GM12878 (cell line): Measurements from ENCODE around the gene NSL1.

Source experiments
- ATF2 ChIP-seq: IDR thresholded peaks from 2 replicates; pipeline ENCODE4 v1.6.1; 2012; ENCODE audit warnings: low read length, inconsistent platforms
- CEBPB ChIP-seq, 2 experiments: fragments of 150-350 bp in 1 of 2; IDR thresholded peaks; 2 replicates each; pipeline ENCODE4 v1.6.1; 2012 to 2014; ENCODE audit warnings: low read depth in 2 of 2, low read length in 2 of 2, borderline replicate concordance in 1 of 2, inconsistent platforms in 1 of 2
- CTCF ChIP-seq, 3 experiments: IDR thresholded peaks in 2 of 3; conservative IDR thresholded peaks in 1 of 3; 2 replicates each; pipeline ENCODE4 v1.5.1; 2011; ENCODE audit warnings: low read depth in 3 of 3, low read length in 3 of 3, mild to moderate bottlenecking in 3 of 3, control low read depth in 2 of 3, moderate library complexity in 2 of 3, inconsistent platforms in 1 of 3, mixed read lengths in 1 of 3; ENCODE audit not compliant: control insufficient read depth in 2 of 3, insufficient read depth in 1 of 3; ENCODE audit errors: extremely low read depth in 1 of 3
- EZH2 ChIP-seq: IDR thresholded peaks from 2 replicates; pipeline ENCODE4 v1.6.1; 2012; ENCODE audit warnings: low read depth, mild to moderate bottlenecking, control low read depth, inconsistent platforms, low read length, borderline replicate concordance; ENCODE audit not compliant: control insufficient read depth
- HCFC1 ChIP-seq: fragments of 150-350 bp; IDR thresholded peaks from 2 replicates; pipeline ENCODE4 v1.6.1; 2014; ENCODE audit warnings: low read length
- POLR2A ChIP-seq: IDR thresholded peaks from 2 replicates; pipeline ENCODE4 v1.6.1; 2011; ENCODE audit warnings: low read depth, mild to moderate bottlenecking, low read length
- POLR2AphosphoS5 ChIP-seq: IDR thresholded peaks from 2 replicates; pipeline ENCODE4 v1.6.1; 2011; ENCODE audit warnings: mild to moderate bottlenecking, low read length, inconsistent platforms
- RAD51 ChIP-seq: fragments of 450-650 bp; IDR thresholded peaks from 2 replicates; pipeline ENCODE4 v1.6.1; 2016; ENCODE audit warnings: moderate library complexity, mild to moderate bottlenecking, inconsistent platforms
- USF1 ChIP-seq: IDR thresholded peaks from 2 replicates; pipeline ENCODE4 v1.6.1; 2011; ENCODE audit warnings: borderline replicate concordance, low read depth, mild to moderate bottlenecking, moderate library complexity, mixed read lengths, low read length; ENCODE audit not compliant: insufficient read depth; ENCODE audit errors: extremely low read length
- ZBTB11 ChIP-seq: fragments of 450-650 bp; formaldehyde crosslinking; IDR thresholded peaks from 2 replicates; pipeline ENCODE4 v1.5.0; 2022; ENCODE audit warnings: mild to moderate bottlenecking, missing genetic modification characterization
- ZBTB33 ChIP-seq: fragments of 450-650 bp; IDR thresholded peaks from 2 replicates; pipeline ENCODE4 v1.6.1; 2017; ENCODE audit warnings: mild to moderate bottlenecking

GRCh38 chr1:212719633-212720032 lies 71.9 kb downstream of the NSL1 start:
- no peak for TF ChIP-seq POLR2A
- TF ChIP-seq CTCF (IDR thresholded peaks at IDR 0.05 in 2 of 3, conservative IDR thresholded peaks at IDR 0.05 in 1 of 3; ENCODE audit: control insufficient read depth in 2 of 3, extremely low read depth in 1 of 3, insufficient read depth in 1 of 3, low read depth in 3 of 3, low read length in 3 of 3), result no peak
- TF ChIP-seq ATF2, result no peak
- TF ChIP-seq CEBPB (IDR thresholded peaks at IDR 0.05; ENCODE audit: borderline replicate concordance in 1 of 2, low read depth in 2 of 2, low read length in 2 of 2), result no peak
- TF ChIP-seq EZH2, result no peak
- no peak for TF ChIP-seq ZBTB11 (CRISPR knock-in tag)
- TF ChIP-seq POLR2AphosphoS5, result no peak
- no peak for TF ChIP-seq HCFC1
- TF ChIP-seq USF1, result no peak
- no peak for TF ChIP-seq RAD51
- TF ChIP-seq ZBTB33, result no peak
